ENCODE measurements around the gene FBXO39.
"Not testable (repeated sequence)": the region's sequence is repeated elsewhere in the genome, so short reads cannot be mapped to it uniquely, and the experiment has no call there.

GRCh38 chr17:6774906-6775305 is 1.1 kb upstream of the FBXO39 start:
- TF ChIP-seq CTCF (conservative IDR thresholded peaks at IDR 0.05; ENCODE audit: low read length); EZH2phosphoT487 (IDR thresholded peaks at IDR 0.05; ENCODE audit: borderline replicate concordance, low read depth, low read length): not testable (repeated sequence)
